Parathyroid adenoma (tissue), 2 donors: ENCODE data around the gene ABCC1.
A peak's percentile ranks its signal among the peaks of the same experiment; 100 is the strongest.

Experiments used
- H2AFZ ChIP-seq: fragments of 300-600 bp; sonication (generic); one replicate; pipeline ENCODE4 v1.7.0; 2017; ENCODE audit warnings: antibody characterized with exemption, mild to moderate bottlenecking
- H3K27ac ChIP-seq: fragments of 300-600 bp; sonication (generic); one replicate; pipeline ENCODE4 v1.7.0; 2017
- H3K27me3 ChIP-seq: fragments of 300-600 bp; sonication (generic); one replicate; pipeline ENCODE4 v1.7.0; 2017; ENCODE audit warnings: low read length; ENCODE audit not compliant: control insufficient read depth, insufficient read depth
- H3K36me3 ChIP-seq: fragments of 300-600 bp; sonication (generic); one replicate; pipeline ENCODE4 v1.7.0; 2017; ENCODE audit warnings: low read length; ENCODE audit not compliant: control insufficient read depth, insufficient read depth
- H3K4me1 ChIP-seq: fragments of 300-600 bp; sonication (generic); one replicate; pipeline ENCODE4 v1.7.0; 2017; ENCODE audit warnings: control low read depth
- H3K4me2 ChIP-seq: fragments of 300-600 bp; sonication (generic); one replicate; pipeline ENCODE4 v1.7.0; 2017; ENCODE audit warnings: low read length
- H3K4me3 ChIP-seq: fragments of 300-600 bp; sonication (generic); one replicate; pipeline ENCODE4 v1.7.0; 2017; ENCODE audit warnings: low read depth, low read length
- H3K79me2 ChIP-seq: fragments of 300-600 bp; sonication (generic); one replicate; pipeline ENCODE4 v1.7.0; 2017; ENCODE audit warnings: control low read depth
- H3K9ac ChIP-seq: fragments of 300-600 bp; sonication (generic); one replicate; pipeline ENCODE4 v1.7.0; 2017; ENCODE audit warnings: mild to moderate bottlenecking
- H3K9me3 ChIP-seq: fragments of 300-600 bp; sonication (generic); one replicate; pipeline ENCODE4 v1.7.0; 2017; ENCODE audit warnings: low read length; ENCODE audit not compliant: control insufficient read depth
- TF ChIP-seq, protein P1 (sequence below): fragments of 300-600 bp; sonication (generic); IDR thresholded peaks from one replicate; pipeline ENCODE4 v1.7.0; 2017; ENCODE audit warnings: antibody characterized with exemption, mild to moderate bottlenecking
- donor health status: primary hyperparathyroidism.

The ABCC1 gene

DNA sequence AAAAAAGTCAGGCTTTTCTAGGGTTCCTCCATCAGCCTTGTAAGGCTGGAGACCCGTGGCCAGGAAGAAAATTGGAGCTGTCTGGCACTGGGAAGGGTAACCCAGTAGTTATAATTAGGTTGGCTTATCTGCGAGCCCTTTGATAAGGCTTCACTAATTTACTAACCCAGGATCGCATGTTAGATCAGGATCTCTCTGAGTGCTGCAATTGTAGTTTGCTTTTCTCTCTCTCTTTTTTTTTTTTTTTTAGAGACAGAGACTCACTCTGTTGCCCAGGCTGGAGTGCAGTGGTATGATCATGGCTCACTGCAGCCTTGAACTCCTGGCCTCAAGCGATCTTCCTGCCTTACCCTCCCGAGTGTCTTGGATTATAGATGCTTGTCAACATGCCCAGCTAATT is 17.0 kb downstream of the ABCC1 start:
- H3K4me1 ChIP-seq: peaks cover 23% of the 10 kb centered on the region
- H3K9ac ChIP-seq: no peak overlapping the region
- peaks cover 12% of the 10 kb centered on the region for H3K79me2 ChIP-seq
- no peak overlapping the region for H3K27ac ChIP-seq
- no peaks in the 10 kb centered on the region for H3K27me3 ChIP-seq
- TF ChIP-seq, protein P1, sequence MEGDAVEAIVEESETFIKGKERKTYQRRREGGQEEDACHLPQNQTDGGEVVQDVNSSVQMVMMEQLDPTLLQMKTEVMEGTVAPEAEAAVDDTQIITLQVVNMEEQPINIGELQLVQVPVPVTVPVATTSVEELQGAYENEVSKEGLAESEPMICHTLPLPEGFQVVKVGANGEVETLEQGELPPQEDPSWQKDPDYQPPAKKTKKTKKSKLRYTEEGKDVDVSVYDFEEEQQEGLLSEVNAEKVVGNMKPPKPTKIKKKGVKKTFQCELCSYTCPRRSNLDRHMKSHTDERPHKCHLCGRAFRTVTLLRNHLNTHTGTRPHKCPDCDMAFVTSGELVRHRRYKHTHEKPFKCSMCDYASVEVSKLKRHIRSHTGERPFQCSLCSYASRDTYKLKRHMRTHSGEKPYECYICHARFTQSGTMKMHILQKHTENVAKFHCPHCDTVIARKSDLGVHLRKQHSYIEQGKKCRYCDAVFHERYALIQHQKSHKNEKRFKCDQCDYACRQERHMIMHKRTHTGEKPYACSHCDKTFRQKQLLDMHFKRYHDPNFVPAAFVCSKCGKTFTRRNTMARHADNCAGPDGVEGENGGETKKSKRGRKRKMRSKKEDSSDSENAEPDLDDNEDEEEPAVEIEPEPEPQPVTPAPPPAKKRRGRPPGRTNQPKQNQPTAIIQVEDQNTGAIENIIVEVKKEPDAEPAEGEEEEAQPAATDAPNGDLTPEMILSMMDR: no peak
- H3K4me2 ChIP-seq: no peak overlapping the region
- no peaks in the 10 kb centered on the region for H3K9me3 ChIP-seq
- peaks cover 3% of the 10 kb centered on the region for H3K36me3 ChIP-seq
- H2AFZ ChIP-seq: no peak overlapping the region
- H3K4me3 ChIP-seq: no peak overlapping the region

DNA sequence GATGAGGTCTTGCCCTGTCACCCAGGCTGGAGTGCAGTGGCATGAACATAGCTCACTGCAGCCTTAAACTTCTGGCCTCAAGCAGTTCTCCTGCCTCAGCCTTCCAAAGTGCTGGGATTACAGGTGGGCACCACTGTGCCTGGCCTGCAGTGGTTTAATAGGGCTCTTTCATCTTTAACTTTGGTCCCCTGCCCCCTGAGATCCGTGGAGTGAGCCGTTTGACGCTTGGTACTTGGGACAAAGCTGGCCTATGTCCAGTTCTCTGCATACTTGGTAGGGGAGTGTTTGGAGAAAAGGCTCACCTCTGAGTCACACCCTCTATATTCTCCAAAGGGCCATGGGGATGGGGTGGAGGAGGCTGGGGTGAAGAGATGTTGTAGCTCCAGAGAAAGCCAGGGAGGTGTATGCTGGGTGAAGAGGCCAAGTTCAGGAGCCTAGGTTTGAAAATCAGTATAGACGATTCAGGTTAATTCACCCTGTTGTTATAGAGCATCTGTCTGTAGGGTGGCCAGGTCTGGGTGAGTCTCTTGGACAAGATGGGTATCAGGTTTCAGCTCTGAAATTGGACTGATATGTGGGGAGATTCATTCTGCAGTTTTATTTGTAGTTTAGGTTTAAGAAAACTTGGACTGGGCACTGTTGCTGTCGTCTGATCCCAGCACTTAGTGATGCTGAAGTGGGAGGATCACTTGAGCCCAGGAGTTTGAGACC is 17.6 kb downstream of the ABCC1 start:
- TF ChIP-seq, protein P1: no peak
- Histone ChIP-seq H3K79me2 (peaks cover 12% of the 10 kb centered on the region), H3K27me3 (no peaks in the 10 kb centered on the region), H3K9me3 (no peaks in the 10 kb centered on the region), H3K27ac (peak overlapping the region; percentile 25), H3K4me1 (peaks cover 23% of the 10 kb centered on the region), H2AFZ (no peak overlapping the region), H3K9ac (no peak overlapping the region), H3K4me3 (no peak overlapping the region), H3K4me2 (no peak overlapping the region), H3K36me3 (peaks cover 3% of the 10 kb centered on the region)

DNA sequence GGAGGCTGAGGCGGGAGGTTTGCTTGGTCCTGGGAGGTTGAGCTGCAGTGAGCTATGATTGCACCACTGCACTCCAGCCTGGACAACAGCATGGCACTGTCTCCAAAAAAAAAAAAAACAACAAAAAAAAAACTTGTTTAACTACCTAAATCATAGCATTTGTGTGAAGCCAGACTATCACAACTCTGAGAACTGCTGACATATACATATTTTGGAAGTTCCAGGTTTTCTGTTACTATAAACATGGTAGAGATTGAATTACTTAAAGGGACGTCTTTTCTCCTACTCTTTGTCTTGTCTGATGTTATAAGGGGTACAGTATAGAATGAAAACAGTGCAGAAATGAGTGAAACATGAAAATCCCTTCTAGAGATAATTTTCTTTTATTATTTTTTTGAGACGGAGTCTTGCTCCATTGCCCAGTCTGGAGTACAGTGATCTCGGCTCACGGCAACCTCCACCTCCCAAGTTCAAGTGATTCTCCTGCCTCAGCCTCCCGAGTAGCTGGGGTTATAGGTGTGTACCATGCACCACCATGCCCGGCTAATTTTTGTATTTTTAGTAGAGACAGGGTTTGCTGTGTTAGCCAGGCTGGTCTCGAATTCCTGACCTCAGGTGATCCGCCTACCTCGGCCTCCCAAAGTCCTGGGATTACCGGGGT is 18.4 kb downstream of the ABCC1 start:
- TF ChIP-seq, protein P1: no peak

DNA sequence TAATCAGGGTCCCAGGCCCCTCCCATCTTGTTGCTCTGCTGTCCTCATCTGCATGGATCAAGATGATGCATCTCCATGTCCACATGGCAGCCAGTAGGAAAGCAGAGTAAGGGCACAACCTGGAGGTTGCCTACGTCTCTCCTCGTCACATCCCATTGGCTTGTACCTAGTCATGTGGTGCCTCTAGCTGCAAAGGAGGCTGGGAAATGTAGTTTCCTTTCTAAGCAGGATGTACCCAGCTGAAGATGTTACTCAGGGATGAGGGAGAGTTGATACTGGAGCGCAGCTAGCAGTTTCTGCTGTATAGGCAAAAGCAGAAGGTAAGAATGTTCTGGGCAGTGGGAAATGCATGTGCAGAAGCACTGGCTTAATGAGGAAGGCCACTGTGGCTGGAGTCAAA is 20.8 kb downstream of the ABCC1 start:
- Histone ChIP-seq H3K27me3 (no peaks in the 10 kb centered on the region), H3K27ac (no peak overlapping the region), H3K4me3 (no peak overlapping the region), H3K4me2 (no peak overlapping the region), H3K9me3 (no peaks in the 10 kb centered on the region), H3K4me1 (peaks cover 13% of the 10 kb centered on the region), H3K79me2 (no peaks in the 10 kb centered on the region), H2AFZ (no peak overlapping the region), H3K36me3 (no peaks in the 10 kb centered on the region), H3K9ac (no peak overlapping the region)
- TF ChIP-seq, protein P1: no peak

More for the DNA sequence above, 18.4 kb downstream of the ABCC1 start:
- peaks cover 23% of the 10 kb centered on the region for H3K4me1 ChIP-seq
- H3K27ac ChIP-seq: peak overlapping the region; percentile 30
- H3K79me2 ChIP-seq: peaks cover 12% of the 10 kb centered on the region
- H3K27me3 ChIP-seq: no peaks in the 10 kb centered on the region
- no peaks in the 10 kb centered on the region for H3K36me3 ChIP-seq
- H3K9ac ChIP-seq: no peak overlapping the region
- H3K4me2 ChIP-seq: peak overlapping the region; percentile 46
- peak overlapping the region; percentile 25 for H3K4me3 ChIP-seq
- H3K9me3 ChIP-seq: no peaks in the 10 kb centered on the region
- no peak overlapping the region for H2AFZ ChIP-seq
